HepG2 (cell line): ENCODE data around the gene GATA5. TPM values are rescaled to one million over a fixed set of nuclear protein-coding genes. Genes with fewer than 3 reads are reported as not detected.

Experiments used
- AKAP8 ChIP-seq: sonication (generic); formaldehyde crosslinking; IDR thresholded peaks from 2 replicates; pipeline ENCODE4 v1.5.1; 2020; ENCODE audit warnings: mild to moderate bottlenecking, missing genetic modification reagents
- CBX1 ChIP-seq: IDR thresholded peaks from one replicate; pipeline ENCODE4 v1.6.1; 2016; ENCODE audit warnings: antibody characterized with exemption, low read depth
- EEA1 ChIP-seq: sonication (generic); formaldehyde crosslinking; IDR thresholded peaks from 2 replicates; pipeline ENCODE4 v1.5.1; 2020; ENCODE audit warnings: mild to moderate bottlenecking, missing genetic modification reagents, borderline replicate concordance
- ESRRA ChIP-seq: sonication (generic); formaldehyde crosslinking; IDR thresholded peaks from 2 replicates; pipeline ENCODE4 v1.5.1; 2020; ENCODE audit warnings: mild to moderate bottlenecking, low read depth, missing genetic modification reagents
- GATAD2A ChIP-seq: IDR thresholded peaks from 2 replicates; pipeline ENCODE4 v1.6.1; 2016
- HNRNPLL ChIP-seq: fragments of 200-400 bp; formaldehyde crosslinking; IDR thresholded peaks from 2 replicates; pipeline ENCODE4 v1.6.1; 2017; ENCODE audit warnings: mild to moderate bottlenecking, low read depth, low read length; ENCODE audit not compliant: poor library complexity, severe bottlenecking
- MAF1 ChIP-seq: sonication (generic); formaldehyde crosslinking; IDR thresholded peaks from 2 replicates; pipeline ENCODE4 v1.5.0; 2020; ENCODE audit warnings: missing genetic modification reagents, borderline replicate concordance
- NONO ChIP-seq, 2 experiments: fragments of 450-650 bp in 1 of 2; sonication (generic) in 1 of 2; formaldehyde crosslinking in 1 of 2; IDR thresholded peaks in 1 of 2; conservative IDR thresholded peaks in 1 of 2; 2 replicates each; pipeline versions ENCODE4 v1.6.1 to v1.8.0; 2017 to 2022; ENCODE audit warnings: mild to moderate bottlenecking in 1 of 2, missing genetic modification reagents in 1 of 2, moderate library complexity in 1 of 2
- PITX1 ChIP-seq: sonication (generic); formaldehyde crosslinking; IDR thresholded peaks from 2 replicates; pipeline ENCODE4 v1.5.1; 2020; ENCODE audit warnings: mild to moderate bottlenecking, missing genetic modification reagents
- RBM39 ChIP-seq: fragments of 200-400 bp; formaldehyde crosslinking; IDR thresholded peaks from one replicate; pipeline ENCODE4 v1.6.1; 2018; ENCODE audit warnings: antibody characterized with exemption, mild to moderate bottlenecking, low read depth, low read length; ENCODE audit not compliant: poor library complexity, severe bottlenecking
- REL ChIP-seq: sonication (generic); formaldehyde crosslinking; conservative IDR thresholded peaks from 2 replicates; pipeline ENCODE4 v1.8.0; 2022; ENCODE audit warnings: mild to moderate bottlenecking, missing genetic modification reagents, moderate library complexity
- RNF2 ChIP-seq: fragments of 450-650 bp; conservative IDR thresholded peaks from 2 replicates; pipeline ENCODE4 v1.6.1; 2016; ENCODE audit warnings: low read depth
- SALL1 ChIP-seq: sonication (generic); formaldehyde crosslinking; IDR thresholded peaks from 2 replicates; pipeline ENCODE4 v1.8.0; 2022; ENCODE audit warnings: mild to moderate bottlenecking, missing genetic modification reagents
- SAP130 ChIP-seq: IDR thresholded peaks from 2 replicates; pipeline ENCODE4 v1.6.1; 2016; ENCODE audit warnings: low read depth
- SSRP1 ChIP-seq: IDR thresholded peaks from 2 replicates; pipeline ENCODE4 v1.6.1; 2016; ENCODE audit warnings: control low read depth
- YY1 ChIP-seq: IDR thresholded peaks from 2 replicates; pipeline ENCODE4 v1.6.1; 2011; ENCODE audit warnings: low read length, low read depth, moderate library complexity, mild to moderate bottlenecking; ENCODE audit not compliant: insufficient read depth, insufficient replicate concordance
- ZFP1 ChIP-seq: IDR thresholded peaks from 2 replicates; pipeline ENCODE4 v1.6.1; 2016
- ZFY ChIP-seq: sonication (generic); formaldehyde crosslinking; IDR thresholded peaks from 2 replicates; pipeline ENCODE4 v1.4.0; 2020; ENCODE audit warnings: missing genetic modification reagents
- ZNF431 ChIP-seq: sonication (generic); formaldehyde crosslinking; IDR thresholded peaks from 2 replicates; pipeline ENCODE4 v1.9.0; 2022; ENCODE audit warnings: missing genetic modification reagents, low read depth, mild to moderate bottlenecking, borderline replicate concordance
- ZNF550 ChIP-seq: sonication (generic); formaldehyde crosslinking; IDR thresholded peaks from 2 replicates; pipeline ENCODE4 v1.4.0; 2020; ENCODE audit warnings: mild to moderate bottlenecking, missing genetic modification reagents, borderline replicate concordance
- ZNF572 ChIP-seq: sonication (generic); formaldehyde crosslinking; IDR thresholded peaks from 2 replicates; pipeline ENCODE4 v1.5.1; 2020; ENCODE audit warnings: mild to moderate bottlenecking, missing genetic modification reagents
- ZNF713 ChIP-seq: sonication (generic); formaldehyde crosslinking; IDR thresholded peaks from 2 replicates; pipeline ENCODE4 v1.4.0; 2020; ENCODE audit warnings: mild to moderate bottlenecking, missing genetic modification reagents
- ZNF720 ChIP-seq: sonication (generic); formaldehyde crosslinking; IDR thresholded peaks from 2 replicates; pipeline ENCODE4 v1.4.0; 2020; ENCODE audit warnings: missing genetic modification reagents
- polyA plus RNA-seq, 8 experiments: library from polyadenylated mRNA; depleted of rRNA in 3 of 8; stranded (reverse) in 7 of 8; unstranded in 1 of 8; fragments of >200 nt; fragmentation: Illumina TruSeq in 4 of 8; extraction: Trizol in 4 of 8; gene quantifications; 2 replicates each; pipeline versions ENCODE4 v1.2.1 to v1.2.3, GENCODE V29; 2011 to 2016; ENCODE audit warnings: low read depth in 4 of 8, missing spikeins in 1 of 8, mixed read lengths in 1 of 8; ENCODE audit not compliant: insufficient read depth in 1 of 8
- total RNA-seq, 5 experiments: library from RNA; depleted of rRNA; stranded (reverse); fragments of >200 nt; fragmentation: Illumina TruSeq; extraction: Trizol; gene quantifications; 2 replicates each; pipeline ENCODE4 v1.2.3, GENCODE V29; 2016; ENCODE audit warnings: low read depth in 1 of 5
- TF ChIP-seq, protein P1 (sequence below): sonication (generic); formaldehyde crosslinking; IDR thresholded peaks from 2 replicates; pipeline ENCODE4 v1.4.0; 2020; ENCODE audit warnings: mild to moderate bottlenecking, missing genetic modification reagents
- TF ChIP-seq, protein P2 (sequence below): sonication (generic); formaldehyde crosslinking; IDR thresholded peaks from 2 replicates; pipeline ENCODE4 v1.8.0; 2022; ENCODE audit warnings: missing genetic modification reagents, mild to moderate bottlenecking, borderline replicate concordance
- TF ChIP-seq, protein P3 (sequence below): sonication (generic); formaldehyde crosslinking; IDR thresholded peaks from 2 replicates; pipeline ENCODE4 v1.5.0; 2020; ENCODE audit warnings: mild to moderate bottlenecking, missing genetic modification reagents, moderate library complexity

The GATA5 gene
- total and polyA plus RNA-seq, 2 of the 13 experiments (the other 11 are each of a cell fraction or from before 2014, with no cell fraction given): 0.12 to 0.20 TPM

- TF ChIP-seq, protein P1, sequence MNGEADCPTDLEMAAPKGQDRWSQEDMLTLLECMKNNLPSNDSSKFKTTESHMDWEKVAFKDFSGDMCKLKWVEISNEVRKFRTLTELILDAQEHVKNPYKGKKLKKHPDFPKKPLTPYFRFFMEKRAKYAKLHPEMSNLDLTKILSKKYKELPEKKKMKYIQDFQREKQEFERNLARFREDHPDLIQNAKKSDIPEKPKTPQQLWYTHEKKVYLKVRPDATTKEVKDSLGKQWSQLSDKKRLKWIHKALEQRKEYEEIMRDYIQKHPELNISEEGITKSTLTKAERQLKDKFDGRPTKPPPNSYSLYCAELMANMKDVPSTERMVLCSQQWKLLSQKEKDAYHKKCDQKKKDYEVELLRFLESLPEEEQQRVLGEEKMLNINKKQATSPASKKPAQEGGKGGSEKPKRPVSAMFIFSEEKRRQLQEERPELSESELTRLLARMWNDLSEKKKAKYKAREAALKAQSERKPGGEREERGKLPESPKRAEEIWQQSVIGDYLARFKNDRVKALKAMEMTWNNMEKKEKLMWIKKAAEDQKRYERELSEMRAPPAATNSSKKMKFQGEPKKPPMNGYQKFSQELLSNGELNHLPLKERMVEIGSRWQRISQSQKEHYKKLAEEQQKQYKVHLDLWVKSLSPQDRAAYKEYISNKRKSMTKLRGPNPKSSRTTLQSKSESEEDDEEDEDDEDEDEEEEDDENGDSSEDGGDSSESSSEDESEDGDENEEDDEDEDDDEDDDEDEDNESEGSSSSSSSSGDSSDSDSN: no peak; the same call in 1 of the 2 replicates
- TF ChIP-seq NONO (IDR thresholded peaks at IDR 0.05) (no peak), NONO (CRISPR knock-in tag; conservative IDR thresholded peaks at IDR 0.05) (peak; percentile 79; the same call in 1 of the 2 replicates), ZNF550 (0 out of 2 replicates have a peak, but pooled peaks have one; percentile 86), GATAD2A (CRISPR knock-in tag) (peak; percentile 52; the same call in 1 of the 2 replicates), SSRP1 (no peak), EEA1 (CRISPR knock-in tag) (peak; percentile 76), ZNF713 (CRISPR knock-in tag) (0 out of 2 replicates have a peak, but pooled peaks have one; percentile 71), ESRRA (CRISPR knock-in tag) (0 out of 2 replicates have a peak, but pooled peaks have one; percentile 11), ZFY (CRISPR knock-in tag) (peak; percentile 24; the same call in 1 of the 2 replicates), PITX1 (peak; percentile 49; the same call in 1 of the 2 replicates), MAF1 (no peak), ZFP1 (CRISPR knock-in tag) (no peak), YY1 (peak; percentile 51), REL (CRISPR knock-in tag) (no peak), RBM39 (peak; percentile 67), SAP130 (CRISPR knock-in tag) (no peak), RNF2 (0 out of 2 replicates have a peak, but pooled peaks have one; percentile 30), ZNF572 (CRISPR knock-in tag) (peak; percentile 82; the same call in 1 of the 2 replicates), CBX1 (no peak), ZNF720 (0 out of 2 replicates have a peak, but pooled peaks have one; percentile 60), ZNF431 (CRISPR knock-in tag) (peak; percentile 55; the same call in 1 of the 2 replicates), SALL1 (CRISPR knock-in tag) (peak; percentile 58; the same call in 1 of the 2 replicates), HNRNPLL (peak; percentile 64), AKAP8 (0 out of 2 replicates have a peak, but pooled peaks have one; percentile 59)
- TF ChIP-seq, protein P2, sequence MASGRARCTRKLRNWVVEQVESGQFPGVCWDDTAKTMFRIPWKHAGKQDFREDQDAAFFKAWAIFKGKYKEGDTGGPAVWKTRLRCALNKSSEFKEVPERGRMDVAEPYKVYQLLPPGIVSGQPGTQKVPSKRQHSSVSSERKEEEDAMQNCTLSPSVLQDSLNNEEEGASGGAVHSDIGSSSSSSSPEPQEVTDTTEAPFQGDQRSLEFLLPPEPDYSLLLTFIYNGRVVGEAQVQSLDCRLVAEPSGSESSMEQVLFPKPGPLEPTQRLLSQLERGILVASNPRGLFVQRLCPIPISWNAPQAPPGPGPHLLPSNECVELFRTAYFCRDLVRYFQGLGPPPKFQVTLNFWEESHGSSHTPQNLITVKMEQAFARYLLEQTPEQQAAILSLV (CRISPR knock-in tag): peak; percentile 80; the same call in 1 of the 2 replicates
- TF ChIP-seq, protein P3, sequence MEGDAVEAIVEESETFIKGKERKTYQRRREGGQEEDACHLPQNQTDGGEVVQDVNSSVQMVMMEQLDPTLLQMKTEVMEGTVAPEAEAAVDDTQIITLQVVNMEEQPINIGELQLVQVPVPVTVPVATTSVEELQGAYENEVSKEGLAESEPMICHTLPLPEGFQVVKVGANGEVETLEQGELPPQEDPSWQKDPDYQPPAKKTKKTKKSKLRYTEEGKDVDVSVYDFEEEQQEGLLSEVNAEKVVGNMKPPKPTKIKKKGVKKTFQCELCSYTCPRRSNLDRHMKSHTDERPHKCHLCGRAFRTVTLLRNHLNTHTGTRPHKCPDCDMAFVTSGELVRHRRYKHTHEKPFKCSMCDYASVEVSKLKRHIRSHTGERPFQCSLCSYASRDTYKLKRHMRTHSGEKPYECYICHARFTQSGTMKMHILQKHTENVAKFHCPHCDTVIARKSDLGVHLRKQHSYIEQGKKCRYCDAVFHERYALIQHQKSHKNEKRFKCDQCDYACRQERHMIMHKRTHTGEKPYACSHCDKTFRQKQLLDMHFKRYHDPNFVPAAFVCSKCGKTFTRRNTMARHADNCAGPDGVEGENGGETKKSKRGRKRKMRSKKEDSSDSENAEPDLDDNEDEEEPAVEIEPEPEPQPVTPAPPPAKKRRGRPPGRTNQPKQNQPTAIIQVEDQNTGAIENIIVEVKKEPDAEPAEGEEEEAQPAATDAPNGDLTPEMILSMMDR (CRISPR knock-in tag): peak; percentile 99
These were observed 24.6 kb upstream of the GATA5 start (continued) for GRCh38 chr20:62500237-62500864.
